NCI-H345 (cell line): ENCODE data around the gene SYTL2.

Experiments used
- DNase-seq: peaks from one replicate; lab custom pipeline; 2025; lab: John Stamatoyannopoulos, UW

The SYTL2 gene

DNA sequence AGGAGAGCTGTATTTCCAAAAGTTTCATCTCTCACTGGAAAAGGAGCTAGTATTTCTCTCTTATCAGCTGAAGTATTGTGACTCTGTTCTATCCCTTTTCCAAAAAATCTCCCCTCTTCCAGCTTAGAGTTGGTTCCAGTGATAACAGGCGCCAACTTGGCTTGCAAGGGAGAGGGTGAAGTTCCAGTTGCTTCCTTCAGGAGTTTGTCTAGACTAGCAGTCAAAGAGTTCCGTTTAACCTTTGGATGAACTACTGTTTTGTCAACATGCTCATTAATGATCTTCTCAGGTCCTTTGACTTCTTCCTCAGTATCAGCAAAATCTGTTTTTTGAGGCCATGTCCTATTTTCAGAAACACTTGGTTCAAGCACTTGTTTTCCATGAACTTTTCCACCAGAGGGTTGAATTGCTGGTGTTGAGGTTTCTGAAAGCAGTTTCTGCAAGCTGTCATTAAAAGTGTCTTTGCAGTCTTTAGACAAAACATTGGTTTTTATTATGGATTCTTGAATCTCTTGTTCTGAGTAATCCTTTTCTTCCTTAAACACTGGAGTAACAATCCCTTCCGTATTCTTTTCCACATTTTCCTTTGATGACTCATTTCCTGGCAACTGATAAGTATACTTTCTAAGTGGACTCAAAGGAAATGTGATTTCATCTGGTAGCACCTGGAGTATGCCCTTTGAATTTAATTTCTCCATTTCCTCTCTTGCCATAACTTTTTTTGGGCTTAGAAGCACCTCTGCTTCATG is 85.3 kb downstream of the SYTL2 start:
- no peak for DNase-seq

- no peak for DNase-seq
Observed at GRCh38 chr11:85724748-85725465, 86.0 kb downstream of the SYTL2 start.

GRCh38 chr11:85723088-85723487 is 87.9 kb downstream of the SYTL2 start:
- DNase-seq: no peak

GRCh38 chr11:85721191-85721590 is 89.8 kb downstream of the SYTL2 start:
- no peak for DNase-seq

GRCh38 chr11:85718991-85719807 is 91.7 kb downstream of the SYTL2 start:
- DNase-seq: no peak

DNA sequence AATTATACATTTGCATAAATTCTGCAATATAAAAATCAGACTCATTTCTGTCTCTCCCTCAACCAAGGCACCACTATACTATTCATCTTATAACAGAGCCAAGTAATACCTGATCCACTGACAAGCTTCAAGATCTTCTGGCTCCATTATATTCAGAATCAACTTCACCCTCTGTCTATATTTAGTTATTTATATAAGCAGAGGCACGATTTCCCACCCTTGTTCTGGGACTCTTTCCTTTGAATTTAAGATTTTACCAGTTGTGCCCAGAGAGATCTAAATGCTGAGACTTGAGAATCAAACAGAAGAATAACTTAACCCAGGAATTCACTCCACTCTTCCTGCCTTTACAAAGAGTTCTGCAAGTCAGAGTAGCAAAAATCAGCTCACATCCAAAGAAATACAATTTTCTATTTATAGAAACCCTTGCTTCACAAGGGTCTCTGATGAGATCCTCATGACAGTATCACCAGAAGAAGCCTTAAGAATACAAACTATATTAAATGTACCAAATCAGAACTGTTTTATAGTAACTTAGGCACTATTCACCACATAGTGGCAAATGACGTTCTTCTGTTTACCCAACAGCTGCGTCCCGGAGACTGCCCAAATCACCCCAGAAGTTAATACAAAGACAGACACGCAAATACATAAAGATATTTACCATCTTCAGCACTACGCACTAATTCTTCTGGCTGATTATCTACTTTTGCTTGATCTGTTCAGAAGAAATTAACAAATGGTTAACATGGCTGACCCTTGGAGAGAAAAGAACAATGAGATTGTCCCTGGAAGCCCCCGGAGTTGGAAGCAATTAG is 92.6 kb downstream of the SYTL2 start:
- DNase-seq: no peak

- no peak for DNase-seq
Observed at GRCh38 chr11:85717429-85717828, 93.5 kb downstream of the SYTL2 start.

DNA sequence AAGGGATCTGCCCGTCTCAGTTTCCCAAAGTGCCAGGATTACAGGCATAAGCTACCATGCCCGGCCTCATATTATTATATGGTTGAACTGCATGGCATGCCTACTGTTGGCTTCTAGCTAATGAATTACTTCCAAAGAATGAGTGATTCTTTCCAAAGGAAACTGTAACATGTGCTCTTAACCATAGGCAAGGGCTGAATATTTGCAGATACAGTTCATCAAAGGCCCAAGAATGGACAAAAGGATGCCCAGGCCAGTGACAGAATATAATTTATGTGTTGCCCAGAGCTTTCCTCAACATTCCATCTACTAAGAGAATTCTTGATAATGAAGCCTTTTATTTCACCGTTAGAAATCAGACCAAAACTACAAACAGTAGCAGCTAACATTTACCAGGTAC is 98.0 kb downstream of the SYTL2 start:
- DNase-seq: no peak

DNA sequence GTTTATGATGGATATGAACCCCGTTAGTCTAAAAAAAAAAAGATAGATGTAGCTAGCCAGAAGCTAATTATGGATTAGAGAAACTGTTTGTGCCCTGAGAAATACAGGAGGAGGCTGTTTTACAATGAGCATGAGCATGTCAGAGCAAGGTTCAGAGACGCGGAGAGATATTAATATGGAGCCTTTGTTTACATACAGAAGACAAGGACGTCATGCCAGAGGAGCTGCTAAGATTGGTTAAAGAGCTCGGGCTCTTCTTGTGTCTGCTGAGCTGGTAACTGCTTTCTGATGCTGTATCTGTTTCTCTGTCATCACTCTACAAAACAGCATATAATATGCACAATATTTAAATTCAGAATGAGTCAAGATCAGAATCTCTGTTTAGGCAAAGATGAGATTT is 100.0 kb downstream of the SYTL2 start:
- no peak for DNase-seq

- DNase-seq: no peak
Observed at GRCh38 chr11:85709941-85710702, 100.8 kb downstream of the SYTL2 start.

GRCh38 chr11:85705800-85706199 is 105.1 kb downstream of the SYTL2 start:
- no peak for DNase-seq

DNA sequence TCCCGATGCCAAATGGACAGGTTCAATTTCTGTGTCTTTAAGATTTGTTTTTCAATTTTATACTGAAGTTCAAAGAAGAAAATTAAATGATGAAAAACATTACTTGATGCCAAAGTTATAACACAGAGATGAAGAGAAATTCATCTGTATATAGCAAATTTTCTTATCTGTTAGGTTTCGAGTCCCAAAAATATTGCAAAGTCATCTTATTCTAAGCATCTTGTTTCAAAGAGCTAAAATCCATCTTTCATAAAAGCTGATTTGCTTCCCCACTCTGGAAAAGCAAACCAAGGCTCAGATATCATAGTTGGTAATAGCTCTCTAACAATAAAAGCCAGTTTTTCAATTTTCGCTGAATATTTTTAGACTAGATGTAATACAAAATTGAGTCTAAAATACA is 106.0 kb downstream of the SYTL2 start:
- DNase-seq: no peak

GRCh38 chr11:85699957-85700741 is 110.8 kb downstream of the SYTL2 start:
- no peak for DNase-seq

- DNase-seq: no peak
Observed at GRCh38 chr11:85698195-85698594, 112.7 kb downstream of the SYTL2 start.

DNA sequence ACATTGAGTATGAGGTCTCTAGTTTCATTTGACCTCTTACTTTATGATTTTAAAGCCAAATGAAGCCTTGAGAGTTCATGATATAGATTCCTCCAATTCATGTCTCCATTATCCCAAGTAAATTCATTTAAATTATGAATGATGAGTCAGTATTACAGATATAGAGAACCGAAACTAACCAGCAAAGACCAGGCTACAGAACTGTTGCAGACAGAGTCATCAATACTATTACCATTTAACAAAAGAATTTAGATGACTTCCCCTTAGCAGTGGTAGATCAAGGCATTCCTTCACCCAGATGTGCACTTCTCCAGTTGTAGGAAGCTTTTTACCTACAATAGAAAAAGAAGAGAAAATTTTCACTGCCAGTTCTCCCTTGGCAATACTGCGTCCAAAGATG is 113.2 kb downstream of the SYTL2 start:
- DNase-seq: no peak

- DNase-seq: no peak
Observed at GRCh38 chr11:85695546-85695945, 115.4 kb downstream of the SYTL2 start.

GRCh38 chr11:85694385-85694980 is 116.5 kb downstream of the SYTL2 start:
- peak; percentile 23 for DNase-seq

DNA sequence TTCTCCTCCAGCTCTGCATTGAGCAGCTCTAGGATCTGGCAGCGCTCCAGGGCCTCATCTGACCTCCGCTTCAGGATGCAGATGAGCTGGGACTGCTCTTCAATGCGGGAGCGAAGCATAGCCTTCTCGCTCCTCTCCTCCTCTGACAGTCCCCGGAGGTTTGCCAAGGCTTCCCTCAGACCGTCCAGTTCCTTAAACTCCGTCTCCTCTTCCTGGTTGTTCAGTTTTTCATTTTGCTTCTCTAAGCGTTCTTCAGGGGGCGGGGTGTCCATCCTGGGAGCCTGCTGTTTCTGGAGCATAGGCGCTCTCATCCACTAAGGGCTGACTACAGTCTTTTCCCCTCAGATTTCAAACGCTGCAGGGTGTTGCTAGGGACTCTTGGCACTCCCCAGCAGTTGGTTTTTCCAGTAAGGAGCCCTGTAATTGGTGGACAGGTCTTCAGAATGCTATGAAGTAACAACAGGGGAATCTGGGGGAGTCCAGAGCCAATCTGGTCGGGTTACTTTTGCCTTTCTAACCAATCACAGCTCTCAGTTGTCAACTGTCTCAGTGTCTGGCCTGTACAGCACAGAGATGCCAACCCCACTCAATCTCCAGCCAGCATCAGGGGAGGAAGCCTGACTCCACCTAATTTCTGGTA is 125.0 kb downstream of the SYTL2 start, which contains the start of gene CCDC89:
CCDC89 (minus strand) TSS at position 376 of the 640 bp plus-strand sequence; CDS start at position 311, 65 bp downstream.
- DNase-seq: peak; percentile 94

DNA sequence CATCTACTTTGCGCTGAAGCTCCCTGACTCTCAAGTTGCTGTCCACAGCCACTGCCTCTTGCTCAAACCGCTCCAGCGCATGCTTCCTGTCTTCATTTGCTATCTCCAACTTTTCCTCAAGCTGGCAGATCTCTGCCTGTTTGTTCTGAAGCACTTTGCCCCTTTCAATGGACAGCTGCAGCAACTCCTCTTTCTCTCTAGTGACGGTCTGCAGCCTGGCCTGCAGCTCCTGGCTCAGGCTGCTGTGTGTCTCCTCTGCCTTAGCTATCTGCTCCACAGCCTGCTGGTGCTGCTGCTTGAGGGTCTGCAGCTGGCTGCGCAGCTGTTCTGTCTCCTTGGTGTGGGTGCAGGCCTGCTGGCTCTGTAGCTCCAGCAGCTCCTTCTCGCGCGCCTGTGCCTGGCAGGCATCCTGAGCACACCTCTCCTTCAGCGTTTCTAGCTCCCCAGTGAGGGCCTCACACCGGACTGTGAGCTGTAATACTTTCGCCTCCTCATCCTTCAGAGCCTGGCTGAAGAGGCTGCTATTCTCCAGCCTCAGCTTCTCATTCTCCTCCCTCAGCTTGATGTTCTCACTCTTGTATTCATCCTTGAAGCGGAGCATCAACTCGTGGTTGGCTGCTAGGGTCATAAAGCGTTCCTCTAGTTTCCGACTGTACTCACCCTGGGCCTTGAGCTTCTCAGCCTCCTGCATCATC is 125.7 kb downstream of the SYTL2 start:
- DNase-seq: peak; percentile 43
